ENCODE measurements around the gene CD48.

Gene CD48

GRCh38 chr1:160711602-160712311, at the start of gene CD48:
TSS of gene CD48 (minus strand) at chr1:160711822. CDS start at chr1:160711763, 59 bp downstream.
- no peaks in the 10 kb centered on the region for H3K9me3 ChIP-seq (ENCODE audit: control insufficient read depth, low read length)
- H3K36me3 ChIP-seq (ENCODE audit: control insufficient read depth, insufficient read depth, low read length, severe bottlenecking) = no peaks in the 10 kb centered on the region
- no peak for DNase-seq (ENCODE audit: low read depth)

GRCh38 chr1:160761046-160761445, 49.4 kb upstream of the CD48 start:
- Histone ChIP-seq H3K4me1 (ENCODE audit: control insufficient read depth, insufficient read depth, low read length) (no peaks in the 10 kb centered on the region), H3K27me3 (replicated peaks; ENCODE audit: control insufficient read depth, insufficient read depth, low read length) (no peaks in the 10 kb centered on the region), H3K4me3 (ENCODE audit: low read length) (no peak overlapping the region), H3K36me3 (ENCODE audit: control insufficient read depth, insufficient read depth, low read length, severe bottlenecking) (no peaks in the 10 kb centered on the region), H3K9ac (ENCODE audit: low read length) (no peak overlapping the region), H3K9me3 (ENCODE audit: control insufficient read depth, low read length) (no peaks in the 10 kb centered on the region)
- DNase-seq (ENCODE audit: low read depth) = no peak

More at GRCh38 chr1:160711602-160712311, at the start of gene CD48:
- no peak within 1 kb of the TSS for H3K4me3 ChIP-seq (ENCODE audit: low read length)
- H3K27me3 ChIP-seq (replicated peaks; ENCODE audit: control insufficient read depth, insufficient read depth, low read length) = peaks cover 46% of the 10 kb centered on the region
- H3K4me1 ChIP-seq (ENCODE audit: control insufficient read depth, insufficient read depth, low read length) = no peaks in the 10 kb centered on the region
- H3K9ac ChIP-seq (ENCODE audit: low read length) = no peak within 1 kb of the TSS

GRCh38 chr1:160759740-160760139, 48.1 kb upstream of the CD48 start:
- no peak for DNase-seq (ENCODE audit: low read depth)
- Histone ChIP-seq H3K4me1 (ENCODE audit: control insufficient read depth, insufficient read depth, low read length) (no peaks in the 10 kb centered on the region), H3K9ac (ENCODE audit: low read length) (no peak overlapping the region), H3K27me3 (replicated peaks; ENCODE audit: control insufficient read depth, insufficient read depth, low read length) (no peaks in the 10 kb centered on the region), H3K9me3 (ENCODE audit: control insufficient read depth, low read length) (no peaks in the 10 kb centered on the region), H3K36me3 (ENCODE audit: control insufficient read depth, insufficient read depth, low read length, severe bottlenecking) (no peaks in the 10 kb centered on the region), H3K4me3 (ENCODE audit: low read length) (no peak overlapping the region)

- Histone ChIP-seq H3K36me3 (ENCODE audit: control insufficient read depth, insufficient read depth, low read length, severe bottlenecking) (no peaks in the 10 kb centered on the region), H3K27me3 (replicated peaks; ENCODE audit: control insufficient read depth, insufficient read depth, low read length) (no peaks in the 10 kb centered on the region), H3K9me3 (ENCODE audit: control insufficient read depth, low read length) (no peaks in the 10 kb centered on the region), H3K9ac (ENCODE audit: low read length) (no peak overlapping the region), H3K4me1 (ENCODE audit: control insufficient read depth, insufficient read depth, low read length) (no peaks in the 10 kb centered on the region), H3K4me3 (ENCODE audit: low read length) (no peak overlapping the region)
- no peak for DNase-seq (ENCODE audit: low read depth)
Measured at GRCh38 chr1:160758521-160758920, 46.9 kb upstream of the CD48 start.

- Histone ChIP-seq H3K36me3 (ENCODE audit: control insufficient read depth, insufficient read depth, low read length, severe bottlenecking) (no peaks in the 10 kb centered on the region), H3K27me3 (replicated peaks; ENCODE audit: control insufficient read depth, insufficient read depth, low read length) (no peaks in the 10 kb centered on the region), H3K4me3 (ENCODE audit: low read length) (no peak overlapping the region), H3K9me3 (ENCODE audit: control insufficient read depth, low read length) (no peaks in the 10 kb centered on the region), H3K9ac (ENCODE audit: low read length) (no peak overlapping the region), H3K4me1 (ENCODE audit: control insufficient read depth, insufficient read depth, low read length) (no peaks in the 10 kb centered on the region)
- DNase-seq (ENCODE audit: low read depth) = no peak
Measured at GRCh38 chr1:160756849-160757201, 45.2 kb upstream of the CD48 start.

- no peak overlapping the region for H3K9ac ChIP-seq (ENCODE audit: low read length)
- H3K4me1 ChIP-seq (ENCODE audit: control insufficient read depth, insufficient read depth, low read length) = no peaks in the 10 kb centered on the region
- no peak for DNase-seq (ENCODE audit: low read depth)
- no peaks in the 10 kb centered on the region for H3K27me3 ChIP-seq (replicated peaks; ENCODE audit: control insufficient read depth, insufficient read depth, low read length)
- H3K4me3 ChIP-seq (ENCODE audit: low read length) = no peak overlapping the region
- H3K9me3 ChIP-seq (ENCODE audit: control insufficient read depth, low read length) = no peaks in the 10 kb centered on the region
- H3K36me3 ChIP-seq (ENCODE audit: control insufficient read depth, insufficient read depth, low read length, severe bottlenecking) = no peaks in the 10 kb centered on the region
Measured at GRCh38 chr1:160755911-160756848, 44.6 kb upstream of the CD48 start.

- no peaks in the 10 kb centered on the region for H3K9me3 ChIP-seq (ENCODE audit: control insufficient read depth, low read length)
- no peaks in the 10 kb centered on the region for H3K36me3 ChIP-seq (ENCODE audit: control insufficient read depth, insufficient read depth, low read length, severe bottlenecking)
- H3K27me3 ChIP-seq (replicated peaks; ENCODE audit: control insufficient read depth, insufficient read depth, low read length) = peaks cover 4% of the 10 kb centered on the region
- no peaks in the 10 kb centered on the region for H3K4me1 ChIP-seq (ENCODE audit: control insufficient read depth, insufficient read depth, low read length)
- H3K9ac ChIP-seq (ENCODE audit: low read length) = no peak overlapping the region
- DNase-seq (ENCODE audit: low read depth) = no peak
- no peak overlapping the region for H3K4me3 ChIP-seq (ENCODE audit: low read length)
Measured at GRCh38 chr1:160755461-160755860, 43.8 kb upstream of the CD48 start.

GRCh38 chr1:160753594-160753993, 42.0 kb upstream of the CD48 start:
- Histone ChIP-seq H3K36me3 (ENCODE audit: control insufficient read depth, insufficient read depth, low read length, severe bottlenecking) (no peaks in the 10 kb centered on the region), H3K9ac (ENCODE audit: low read length) (no peak overlapping the region), H3K9me3 (ENCODE audit: control insufficient read depth, low read length) (no peaks in the 10 kb centered on the region), H3K27me3 (replicated peaks; ENCODE audit: control insufficient read depth, insufficient read depth, low read length) (peaks cover 4% of the 10 kb centered on the region), H3K4me3 (ENCODE audit: low read length) (no peak overlapping the region), H3K4me1 (ENCODE audit: control insufficient read depth, insufficient read depth, low read length) (no peaks in the 10 kb centered on the region)
- DNase-seq (ENCODE audit: low read depth) = no peak

GRCh38 chr1:160752924-160753323, 41.3 kb upstream of the CD48 start:
- Histone ChIP-seq H3K4me1 (ENCODE audit: control insufficient read depth, insufficient read depth, low read length) (no peaks in the 10 kb centered on the region), H3K9me3 (ENCODE audit: control insufficient read depth, low read length) (no peaks in the 10 kb centered on the region), H3K27me3 (replicated peaks; ENCODE audit: control insufficient read depth, insufficient read depth, low read length) (peaks cover 4% of the 10 kb centered on the region), H3K4me3 (ENCODE audit: low read length) (no peak overlapping the region), H3K9ac (ENCODE audit: low read length) (no peak overlapping the region), H3K36me3 (ENCODE audit: control insufficient read depth, insufficient read depth, low read length, severe bottlenecking) (no peaks in the 10 kb centered on the region)
- DNase-seq (ENCODE audit: low read depth) = no peak

GRCh38 chr1:160752406-160752805, 40.8 kb upstream of the CD48 start:
- Histone ChIP-seq H3K4me3 (ENCODE audit: low read length) (no peak overlapping the region), H3K36me3 (ENCODE audit: control insufficient read depth, insufficient read depth, low read length, severe bottlenecking) (no peaks in the 10 kb centered on the region), H3K4me1 (ENCODE audit: control insufficient read depth, insufficient read depth, low read length) (no peaks in the 10 kb centered on the region), H3K27me3 (replicated peaks; ENCODE audit: control insufficient read depth, insufficient read depth, low read length) (peaks cover 4% of the 10 kb centered on the region), H3K9ac (ENCODE audit: low read length) (no peak overlapping the region), H3K9me3 (ENCODE audit: control insufficient read depth, low read length) (no peaks in the 10 kb centered on the region)
- no peak for DNase-seq (ENCODE audit: low read depth)

- peaks cover 12% of the 10 kb centered on the region for H3K27me3 ChIP-seq (replicated peaks; ENCODE audit: control insufficient read depth, insufficient read depth, low read length)
Measured at GRCh38 chr1:160750608-160751007, 39.0 kb upstream of the CD48 start.

More at GRCh38 chr1:160750608-160751007, 39.0 kb upstream of the CD48 start:
- no peak for DNase-seq (ENCODE audit: low read depth)
- Histone ChIP-seq H3K4me3 (ENCODE audit: low read length) (no peak overlapping the region), H3K36me3 (ENCODE audit: control insufficient read depth, insufficient read depth, low read length, severe bottlenecking) (no peaks in the 10 kb centered on the region), H3K9me3 (ENCODE audit: control insufficient read depth, low read length) (no peaks in the 10 kb centered on the region), H3K4me1 (ENCODE audit: control insufficient read depth, insufficient read depth, low read length) (no peaks in the 10 kb centered on the region), H3K9ac (ENCODE audit: low read length) (no peak overlapping the region)
